T47D (cell line): ENCODE data around the gene LRRC19.

Source experiments
- DNase-seq, 2 experiments: peaks; one replicate each; pipeline versions ENCODE4 v3.0.0 to v3.0.0-alpha.2; 2011 to 2012; ENCODE audit warnings: low read depth in 1 of 2, low spot score in 1 of 2
- JUND ChIP-seq: IDR thresholded peaks from 2 replicates; pipeline ENCODE4 v1.6.1; 2012; ENCODE audit warnings: low read depth
- in situ Hi-C: cut with HindIII; loops from 2 replicates; pipeline ENCODE4 v1.10.0; 2016; ENCODE audit warnings: low sequenced_read_pairs, low pct_unique_long_range_greater_than_20kb

LRRC19 gene

GRCh38 chr9:27005491-27005890 lies at the start of gene LRRC19:
TSS of gene LRRC19 (minus strand) at chr9:27005672. CDS start at chr9:26999694, 5,978 bp downstream.
- in situ Hi-C loops, result no loop called here

GRCh38 chr9:27054841-27055240 lies 49.4 kb upstream of the LRRC19 start:
- in situ Hi-C loops, result no loop called here
- no peak for TF ChIP-seq JUND
- DNase-seq, result no peak

More at GRCh38 chr9:27005491-27005890, at the start of gene LRRC19:
- TF ChIP-seq JUND, result no peak
- DNase-seq, result no peak

- in situ Hi-C loops, result no loop called here
- TF ChIP-seq JUND, result no peak
- no peak for DNase-seq
Measured at GRCh38 chr9:27054125-27054524, 48.7 kb upstream of the LRRC19 start.

- no peak for DNase-seq
- in situ Hi-C loops, result no loop called here
- TF ChIP-seq JUND, result no peak
Measured at GRCh38 chr9:27053369-27054022, 48.0 kb upstream of the LRRC19 start.

GRCh38 chr9:27047136-27047535 lies 41.7 kb upstream of the LRRC19 start:
- in situ Hi-C loops, result no loop called here
- no peak for TF ChIP-seq JUND
- DNase-seq, result no peak

- no peak for DNase-seq
- in situ Hi-C loops, result no loop called here
- TF ChIP-seq JUND, result no peak
Measured at GRCh38 chr9:27043176-27043575, 37.7 kb upstream of the LRRC19 start.

GRCh38 chr9:27042476-27042875 lies 37.0 kb upstream of the LRRC19 start:
- in situ Hi-C loops, result no loop called here
- DNase-seq, result no peak
- TF ChIP-seq JUND, result no peak

- in situ Hi-C loops, result no loop called here
- no peak for DNase-seq
- no peak for TF ChIP-seq JUND
Measured at GRCh38 chr9:27041746-27042145, 36.3 kb upstream of the LRRC19 start.

- DNase-seq, result no peak
- no peak for TF ChIP-seq JUND
- in situ Hi-C loops, result no loop called here
Measured at GRCh38 chr9:27037499-27037898, 32.0 kb upstream of the LRRC19 start.

- in situ Hi-C loops, result no loop called here
- TF ChIP-seq JUND, result no peak
Measured at GRCh38 chr9:27033815-27034403, 28.4 kb upstream of the LRRC19 start.

GRCh38 chr9:27029186-27029585 lies 23.7 kb upstream of the LRRC19 start:
- TF ChIP-seq JUND, result no peak
- DNase-seq, result no peak
- in situ Hi-C loops, result no loop called here

More at GRCh38 chr9:27033815-27034403, 28.4 kb upstream of the LRRC19 start:
- DNase-seq, result peak; percentile 13 to 49

GRCh38 chr9:27022920-27023319 lies 17.4 kb upstream of the LRRC19 start:
- no peak for TF ChIP-seq JUND
- DNase-seq, result no peak
- in situ Hi-C loops, result no loop called here

GRCh38 chr9:27019589-27019988 lies 14.1 kb upstream of the LRRC19 start:
- in situ Hi-C loops, result no loop called here
- DNase-seq, result no peak
- TF ChIP-seq JUND, result no peak
